B cell (primary cell): ENCODE results near the gene ZBP1.

Source experiments
- CTCF ChIP-seq: fragments of 200-600 bp; IDR thresholded peaks from one replicate; pipeline ENCODE4 v1.8.0; 2022; ENCODE audit warnings: antibody characterized with exemption, mild to moderate bottlenecking
- EZH2 ChIP-seq: IDR thresholded peaks from 2 replicates; pipeline ENCODE4 v1.6.1; 2012; ENCODE audit warnings: borderline replicate concordance, low read depth, mild to moderate bottlenecking, moderate library complexity, low read length; ENCODE audit not compliant: insufficient read depth, poor library complexity, severe bottlenecking

GRCh38 chr20:57573894-57574293, 46.3 kb downstream of the ZBP1 start:
- TF ChIP-seq CTCF: no peak
- no peak for TF ChIP-seq EZH2
